GM18907 (cell line): ENCODE measurements around the gene LCN2.
"Not testable (repeated sequence)": the region's sequence is repeated elsewhere in the genome, so short reads cannot be mapped to it uniquely, and the experiment has no call there.

Experiments
- ATAC-seq: cut with Tn5 transposase; IDR thresholded peaks from one replicate; pipeline ENCODE4 v1.9.1; 2021; ENCODE audit warnings: mild to moderate bottlenecking, moderate library complexity; ENCODE audit not compliant: unreplicated experiment

The LCN2 gene

GRCh38 chr9:128149001-128149701, at the start of gene LCN2:
Gene LCN2, plus strand, starts transcription at chr9:128149453. Its CDS starts 73 bp downstream, at chr9:128149526.
- no peak for ATAC-seq

DNA sequence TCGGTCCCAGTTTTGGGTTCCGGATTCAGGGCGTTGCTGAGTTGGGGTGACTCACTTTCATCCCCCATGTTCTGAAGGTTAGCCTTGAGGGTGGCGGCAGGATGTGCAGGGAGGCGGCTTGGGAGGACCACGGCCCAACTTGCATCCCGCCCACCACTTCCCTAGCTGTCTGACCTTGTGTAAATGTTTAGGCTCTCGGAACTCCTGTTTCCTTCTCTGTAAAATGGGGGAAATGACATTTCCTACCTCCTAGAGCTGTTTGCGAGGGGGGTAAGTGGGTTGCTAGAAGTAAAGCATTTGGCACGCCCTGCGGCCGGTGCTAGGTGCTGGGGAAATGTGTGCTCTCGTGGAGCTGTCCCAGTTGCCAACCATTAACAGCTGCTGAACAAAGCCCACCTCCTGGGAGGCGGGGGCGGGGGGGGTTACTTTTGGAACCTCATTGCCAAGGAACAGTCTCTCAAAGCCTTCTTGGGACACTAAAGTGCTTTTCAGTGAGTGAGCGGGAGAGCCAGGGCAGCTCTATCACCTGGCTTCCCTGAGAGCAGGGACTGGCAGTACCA, 49.2 kb upstream of the LCN2 start:
- no peak for ATAC-seq

- ATAC-seq: no peak
Measured at GRCh38 chr9:128100581-128100980, 48.7 kb upstream of the LCN2 start.

GRCh38 chr9:128101231-128101661, 48.0 kb upstream of the LCN2 start:
- ATAC-seq: no peak

- ATAC-seq: no peak
Measured at GRCh38 chr9:128101690-128102089, 47.6 kb upstream of the LCN2 start.

GRCh38 chr9:128102196-128102595, 47.1 kb upstream of the LCN2 start:
- ATAC-seq: no peak

- no peak for ATAC-seq
Measured at GRCh38 chr9:128102861-128103588, 46.2 kb upstream of the LCN2 start.

GRCh38 chr9:128103589-128103962, 45.7 kb upstream of the LCN2 start:
- ATAC-seq: no peak

DNA sequence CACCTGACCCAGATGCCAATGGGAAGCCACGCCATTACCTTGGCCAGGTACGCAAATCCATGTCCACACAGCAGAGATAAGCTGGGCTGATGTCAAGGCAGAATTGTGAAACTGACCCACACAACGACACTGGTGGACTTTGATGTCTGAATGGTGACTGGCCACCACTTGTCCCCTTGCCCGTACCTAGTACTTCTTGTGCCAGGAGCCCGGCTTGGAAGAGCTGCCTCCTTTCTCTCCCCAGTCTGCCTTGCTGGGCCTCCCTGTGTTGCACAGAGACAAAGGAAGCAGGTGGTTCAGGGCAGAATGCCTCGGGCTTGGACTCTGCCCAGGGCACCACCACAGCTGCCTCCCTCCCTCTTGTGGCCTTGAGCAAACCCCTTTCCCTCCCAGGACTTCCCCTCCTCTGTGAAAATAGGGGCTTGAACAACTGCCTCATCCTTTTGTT, 45.1 kb upstream of the LCN2 start:
- ATAC-seq: no peak

DNA sequence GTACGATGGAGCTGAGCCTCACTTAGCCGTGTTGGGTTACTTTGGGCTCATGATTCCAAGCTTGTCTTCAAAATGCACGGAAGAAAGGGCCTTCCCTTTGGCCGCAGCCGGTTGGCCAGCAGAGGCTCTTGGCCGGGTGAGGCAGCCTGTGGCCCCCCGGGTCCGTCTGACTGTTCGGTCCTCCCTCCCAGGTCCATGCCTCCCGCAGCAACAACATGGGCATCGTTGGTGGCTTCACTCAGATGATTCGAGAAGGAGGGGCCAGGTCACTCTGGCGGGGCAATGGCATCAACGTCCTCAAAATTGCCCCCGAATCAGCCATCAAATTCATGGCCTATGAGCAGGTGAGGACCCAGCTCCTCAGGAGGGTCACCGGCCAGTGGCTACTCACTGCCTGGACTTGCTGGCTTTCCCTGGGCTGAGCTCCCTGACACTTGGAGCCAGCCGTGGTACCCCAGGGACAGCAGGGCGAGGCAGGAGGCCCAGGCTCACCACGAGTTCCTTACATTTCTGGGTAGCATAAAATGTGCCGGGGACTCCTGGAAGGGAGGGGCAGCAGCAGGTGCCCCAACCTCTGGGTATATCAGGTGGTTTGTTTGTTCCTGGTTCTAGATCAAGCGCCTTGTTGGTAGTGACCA, 43.6 kb upstream of the LCN2 start:
- no peak for ATAC-seq

DNA sequence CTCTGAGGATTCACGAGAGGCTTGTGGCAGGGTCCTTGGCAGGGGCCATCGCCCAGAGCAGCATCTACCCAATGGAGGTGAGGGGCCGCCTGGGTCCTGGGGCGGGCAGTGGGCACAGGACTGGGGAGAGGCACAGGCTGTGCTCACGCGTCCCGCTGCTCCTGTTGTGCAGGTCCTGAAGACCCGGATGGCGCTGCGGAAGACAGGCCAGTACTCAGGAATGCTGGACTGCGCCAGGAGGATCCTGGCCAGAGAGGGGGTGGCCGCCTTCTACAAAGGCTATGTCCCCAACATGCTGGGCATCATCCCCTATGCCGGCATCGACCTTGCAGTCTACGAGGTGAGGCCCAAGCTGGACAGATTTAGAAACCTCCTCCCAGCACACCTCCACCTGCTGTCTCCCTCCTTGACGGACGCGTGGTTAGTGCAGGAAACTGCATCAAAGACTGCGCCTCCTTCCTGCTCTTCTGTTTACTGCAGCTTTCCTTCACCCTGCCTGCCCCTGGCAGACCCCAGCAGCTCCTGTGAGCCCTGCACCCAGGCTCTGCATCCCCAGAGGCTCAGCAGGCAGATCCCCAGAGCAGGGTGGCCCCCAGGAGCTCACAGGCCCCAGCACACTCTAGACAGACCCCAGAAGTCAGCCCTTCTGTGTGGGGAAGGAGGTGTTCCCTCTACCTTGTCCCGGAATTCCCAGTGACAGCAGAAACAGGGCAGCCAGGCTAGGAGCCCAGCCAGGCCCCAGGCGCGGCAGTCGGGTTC, 42.9 kb upstream of the LCN2 start:
- ATAC-seq: no peak

DNA sequence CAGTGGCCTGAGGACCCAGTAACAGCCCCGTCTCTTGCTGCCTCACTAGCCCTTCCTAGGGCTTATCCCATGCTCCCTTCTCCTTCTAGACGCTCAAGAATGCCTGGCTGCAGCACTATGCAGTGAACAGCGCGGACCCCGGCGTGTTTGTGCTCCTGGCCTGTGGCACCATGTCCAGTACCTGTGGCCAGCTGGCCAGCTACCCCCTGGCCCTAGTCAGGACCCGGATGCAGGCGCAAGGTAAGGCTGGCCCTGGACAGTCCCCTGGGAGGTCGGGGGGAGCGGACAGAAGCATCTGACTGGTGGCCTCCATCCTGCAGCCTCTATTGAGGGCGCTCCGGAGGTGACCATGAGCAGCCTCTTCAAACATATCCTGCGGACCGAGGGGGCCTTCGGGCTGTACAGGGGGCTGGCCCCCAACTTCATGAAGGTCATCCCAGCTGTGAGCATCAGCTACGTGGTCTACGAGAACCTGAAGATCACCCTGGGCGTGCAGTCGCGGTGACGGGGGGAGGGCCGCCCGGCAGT, 42.2 kb upstream of the LCN2 start:
- ATAC-seq: no peak

- ATAC-seq: no peak
Measured at GRCh38 chr9:128107468-128108268, 41.6 kb upstream of the LCN2 start.

- ATAC-seq: no peak
Measured at GRCh38 chr9:128108269-128109049, 40.8 kb upstream of the LCN2 start.

DNA sequence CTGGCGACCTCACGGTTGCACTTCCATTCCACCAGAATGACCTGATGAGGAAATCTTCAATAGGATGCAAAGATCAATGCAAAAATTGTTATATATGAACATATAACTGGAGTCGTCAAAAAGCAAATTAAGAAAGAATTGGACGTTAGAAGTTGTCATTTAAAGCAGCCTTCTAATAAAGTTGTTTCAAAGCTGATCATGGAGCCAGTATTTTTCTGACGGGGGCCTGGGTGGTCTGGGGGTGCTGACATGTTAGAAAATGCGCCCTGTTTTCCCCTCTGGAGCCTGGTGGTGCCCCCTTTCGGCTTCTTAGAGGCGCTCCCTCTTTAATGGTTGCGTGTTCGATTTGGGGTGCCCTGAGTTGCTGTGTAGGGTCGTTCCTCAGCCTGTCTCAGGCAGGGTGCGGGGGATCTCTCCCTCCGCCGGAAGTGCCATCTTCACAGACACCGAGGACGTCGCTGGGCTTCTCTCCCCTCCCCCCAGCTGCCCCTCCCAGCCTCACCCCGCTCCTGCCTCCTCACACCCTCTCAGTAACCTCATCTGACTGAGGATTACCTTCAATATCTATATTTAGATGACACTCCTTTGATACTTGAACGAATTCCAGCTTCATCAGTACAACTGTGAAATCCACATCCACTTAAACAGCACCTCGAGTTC, 40.1 kb upstream of the LCN2 start:
- ATAC-seq: no peak

GRCh38 chr9:128111726-128112125, 37.5 kb upstream of the LCN2 start:
- not testable (repeated sequence) for ATAC-seq

- no peak for ATAC-seq
Measured at GRCh38 chr9:128113526-128114325, 35.5 kb upstream of the LCN2 start.
